HG02759 (cell line): ENCODE measurements around the gene TMEM101.
"Not testable (repeated sequence)": the region's sequence is repeated elsewhere in the genome, so short reads cannot be mapped to it uniquely, and the experiment has no call there.

Experiments used
- ATAC-seq: cut with Tn5 transposase; IDR thresholded peaks from one replicate; pipeline ENCODE4 v1.9.1; 2021; ENCODE audit warnings: mild to moderate bottlenecking, moderate library complexity; ENCODE audit not compliant: unreplicated experiment

Gene TMEM101

DNA sequence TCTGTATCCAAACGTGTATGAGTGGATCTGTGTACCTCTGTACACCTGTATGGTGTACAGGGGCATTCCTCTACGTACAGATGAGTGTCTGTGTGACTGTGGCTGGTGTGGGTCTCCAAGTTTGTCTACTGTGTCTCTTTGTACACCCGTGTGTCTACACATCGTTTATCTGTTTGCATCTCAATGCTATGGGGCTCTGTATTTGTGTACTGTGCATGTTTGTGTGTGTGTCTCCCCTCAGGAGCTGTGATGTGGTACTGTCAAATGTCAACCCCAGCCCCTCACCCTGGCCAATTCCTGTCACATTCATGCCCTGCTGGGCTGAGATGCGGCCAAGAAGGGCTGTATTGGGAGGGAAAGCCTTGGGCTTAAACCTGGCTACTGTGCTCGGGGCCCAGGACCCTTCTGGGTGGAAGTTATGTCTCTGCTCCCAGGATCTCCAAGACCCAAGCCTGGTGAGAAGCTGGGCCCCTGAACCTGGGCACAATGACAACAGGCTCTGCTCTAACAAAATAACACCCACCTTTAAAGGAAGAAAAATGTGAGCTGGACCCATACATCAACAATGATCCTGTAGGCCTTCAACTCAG is 13.8 kb downstream of the TMEM101 start:
- no peak for ATAC-seq

DNA sequence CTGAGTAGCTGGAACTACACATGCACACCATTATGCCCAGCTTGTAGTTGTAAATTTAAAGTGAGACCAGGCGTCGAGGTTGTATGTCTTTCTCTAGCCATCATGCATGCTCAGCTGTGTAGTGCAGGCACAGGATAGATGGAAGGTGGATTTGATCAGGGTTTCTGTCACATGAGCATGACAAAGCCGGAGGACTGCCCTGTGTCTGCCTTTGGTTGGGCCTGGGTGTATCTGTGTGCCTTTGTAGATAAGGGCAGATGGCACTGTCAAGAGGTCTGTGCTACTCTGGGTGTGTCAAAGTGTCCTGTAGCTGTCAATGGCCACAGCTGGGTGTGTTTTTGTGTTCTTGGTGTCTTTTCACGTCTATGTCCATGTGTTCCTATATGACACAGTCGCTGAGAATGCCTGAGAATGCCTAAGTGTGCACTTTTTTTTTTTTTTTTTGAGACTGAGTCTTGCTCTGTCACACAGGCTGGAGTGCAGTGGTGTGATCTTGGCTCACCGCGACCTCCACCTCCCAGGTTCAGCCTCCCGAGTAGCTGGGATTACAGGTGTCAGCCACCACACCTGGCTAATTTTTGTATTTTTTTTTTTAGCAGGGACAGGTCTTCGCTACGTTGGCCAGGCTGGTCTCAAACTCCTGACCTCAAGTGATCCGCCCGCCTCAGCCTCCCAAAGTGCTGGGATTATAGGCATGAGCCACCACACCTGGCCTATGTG is 14.5 kb downstream of the TMEM101 start:
- no peak for ATAC-seq

DNA sequence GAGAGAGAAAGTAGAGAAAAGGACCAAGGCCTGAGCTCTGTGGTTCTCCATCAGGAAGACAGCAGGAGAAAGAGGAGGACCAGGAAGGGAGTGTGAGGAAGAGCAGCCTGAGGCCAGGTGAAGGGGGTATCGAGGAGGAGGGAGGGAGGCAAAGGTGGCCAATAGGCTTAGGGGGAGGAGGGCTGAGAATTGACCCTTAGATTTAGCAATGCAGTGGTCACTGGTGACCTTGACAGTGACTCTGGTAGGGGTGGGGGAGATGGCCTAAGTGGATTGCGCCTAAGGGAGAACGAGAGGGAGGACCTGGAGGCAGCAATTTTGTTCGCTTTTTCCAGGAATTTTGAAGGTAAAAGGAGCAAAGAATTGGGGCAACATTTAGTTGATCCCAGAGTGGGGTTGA is 15.7 kb downstream of the TMEM101 start:
- ATAC-seq: no peak

DNA sequence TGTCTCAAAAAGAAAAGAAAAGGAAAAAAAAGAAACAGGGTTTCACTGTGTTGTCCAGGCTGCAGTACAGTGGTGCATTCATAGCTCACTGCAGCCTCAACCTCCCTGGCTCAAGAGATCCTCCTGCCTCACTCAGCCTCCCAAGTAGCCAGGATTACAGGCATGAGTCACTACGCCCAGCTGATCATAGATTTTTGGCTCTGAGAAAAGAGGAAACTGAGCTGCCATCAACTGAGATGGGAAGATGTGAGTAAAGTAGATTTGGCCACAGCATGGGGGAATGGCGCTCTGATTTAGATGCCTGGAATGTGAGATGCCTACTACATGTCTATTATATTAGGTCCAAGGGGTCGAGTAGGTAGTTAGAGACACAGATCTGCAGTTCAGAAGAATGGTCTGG is 16.2 kb downstream of the TMEM101 start:
- no peak for ATAC-seq

DNA sequence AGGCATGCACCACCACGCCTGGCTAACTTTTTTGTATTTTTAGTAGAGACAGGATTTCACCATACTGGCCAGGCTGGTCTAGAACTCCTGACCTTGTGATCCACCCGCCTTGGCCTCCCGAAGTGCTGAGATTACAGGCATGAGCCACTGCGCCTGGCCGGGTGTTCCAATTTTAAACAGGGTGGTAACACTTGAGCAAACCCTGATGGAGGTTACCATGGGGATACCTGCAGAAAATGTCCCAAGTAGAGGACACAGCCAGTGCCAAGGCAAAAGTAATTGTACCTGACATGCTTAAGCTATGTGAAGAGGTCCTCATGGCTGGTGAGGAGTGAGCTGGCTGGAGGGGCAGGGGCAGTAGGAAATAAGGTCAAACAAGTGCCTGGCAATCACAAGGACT is 17.6 kb downstream of the TMEM101 start:
- ATAC-seq: not testable (repeated sequence)

DNA sequence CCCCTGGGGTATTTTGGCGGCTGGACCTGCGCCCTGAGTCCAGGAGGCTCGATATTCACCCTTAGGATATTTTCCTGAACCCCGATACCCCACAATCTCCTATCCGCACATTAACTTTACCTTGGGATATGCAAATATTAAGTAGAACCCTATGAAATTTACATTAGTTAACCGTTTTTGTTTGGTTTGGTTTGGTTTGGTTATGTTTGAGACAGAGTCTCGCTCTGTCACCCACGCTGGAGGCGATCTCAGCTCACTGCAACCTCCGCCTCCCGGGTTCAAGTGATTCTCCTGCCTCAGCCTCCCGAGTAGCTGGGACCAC is 19.7 kb downstream of the TMEM101 start:
- no peak for ATAC-seq

DNA sequence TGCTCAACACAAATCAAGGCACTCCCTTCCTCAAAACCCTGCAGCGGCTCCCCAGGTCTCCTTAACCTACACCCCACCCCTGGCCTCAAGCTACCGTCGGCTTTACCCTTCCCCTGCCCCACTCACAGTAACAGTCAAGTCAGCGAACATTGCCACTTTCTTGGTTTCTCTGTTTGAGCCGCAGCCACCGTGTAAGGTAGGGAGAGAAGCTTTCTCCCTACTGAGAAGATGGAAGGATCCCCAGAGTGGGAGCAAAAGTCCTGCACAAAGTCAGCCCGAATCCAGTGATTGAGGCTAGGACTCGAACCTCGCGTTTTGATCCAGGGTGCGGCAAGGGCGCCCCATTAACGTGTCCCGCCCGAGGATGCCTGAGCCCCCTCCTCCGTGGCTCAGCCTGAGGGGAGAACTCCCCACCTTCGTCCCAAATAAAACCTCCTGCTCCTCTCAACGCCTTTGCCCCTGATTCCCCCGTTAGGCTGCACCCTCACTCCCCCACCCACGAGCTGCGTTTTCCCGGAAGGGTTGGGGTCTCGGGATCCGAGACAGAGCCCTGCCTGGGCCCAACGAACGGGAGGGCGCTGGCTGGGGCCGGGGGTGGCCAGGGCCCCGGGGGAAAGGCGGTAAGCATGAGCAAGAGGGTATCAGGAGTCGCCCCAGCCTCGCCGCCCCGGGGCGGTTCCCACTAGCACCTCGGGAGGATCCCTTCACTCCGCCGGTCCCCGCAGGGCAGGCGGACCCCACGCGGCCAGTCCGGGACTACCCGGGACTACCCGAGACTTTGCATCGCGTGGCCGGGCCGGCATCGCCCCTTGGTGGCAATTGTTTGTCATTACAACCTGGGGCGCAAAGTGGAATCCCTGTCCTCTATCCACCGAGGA is 20.3 kb downstream of the TMEM101 start:
- no peak for ATAC-seq

DNA sequence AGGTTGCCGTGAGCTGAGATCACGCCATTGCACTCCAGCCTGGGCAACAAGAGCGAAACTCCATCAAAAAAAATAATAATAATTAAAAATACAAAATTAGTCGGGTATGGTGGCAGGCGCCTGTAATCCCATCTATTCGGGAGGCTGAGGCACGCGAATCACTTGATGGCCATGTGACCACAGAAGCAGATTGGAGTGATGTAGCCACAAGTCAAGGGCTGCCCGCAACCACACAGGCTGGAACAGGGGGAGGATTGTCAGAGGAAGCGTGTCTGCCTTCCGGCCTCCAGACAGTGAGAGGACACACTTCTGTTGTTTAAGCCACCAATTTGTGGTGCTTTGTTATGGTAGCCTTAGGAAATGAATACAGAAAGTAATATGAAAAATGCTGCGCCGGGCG is 22.1 kb downstream of the TMEM101 start:
- ATAC-seq: no peak

DNA sequence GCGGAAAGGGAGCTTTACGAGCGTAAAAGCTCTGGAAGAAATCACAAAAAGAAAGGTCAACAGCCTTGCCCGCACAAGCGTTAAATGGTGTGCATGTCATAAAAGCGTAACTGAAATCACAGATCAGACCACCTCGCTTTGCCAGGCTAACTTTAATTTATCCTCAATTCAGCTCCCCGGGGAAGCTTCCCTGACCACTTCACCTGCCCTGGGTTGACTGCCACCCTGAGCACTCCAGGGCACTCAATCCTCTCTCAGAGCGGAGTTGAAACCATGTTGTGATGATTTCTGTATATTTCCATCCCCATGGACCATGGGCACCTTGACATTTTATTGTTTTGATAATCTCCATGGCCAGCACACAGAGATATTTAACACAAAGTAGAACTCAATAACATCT is 26.5 kb downstream of the TMEM101 start:
- ATAC-seq: no peak

DNA sequence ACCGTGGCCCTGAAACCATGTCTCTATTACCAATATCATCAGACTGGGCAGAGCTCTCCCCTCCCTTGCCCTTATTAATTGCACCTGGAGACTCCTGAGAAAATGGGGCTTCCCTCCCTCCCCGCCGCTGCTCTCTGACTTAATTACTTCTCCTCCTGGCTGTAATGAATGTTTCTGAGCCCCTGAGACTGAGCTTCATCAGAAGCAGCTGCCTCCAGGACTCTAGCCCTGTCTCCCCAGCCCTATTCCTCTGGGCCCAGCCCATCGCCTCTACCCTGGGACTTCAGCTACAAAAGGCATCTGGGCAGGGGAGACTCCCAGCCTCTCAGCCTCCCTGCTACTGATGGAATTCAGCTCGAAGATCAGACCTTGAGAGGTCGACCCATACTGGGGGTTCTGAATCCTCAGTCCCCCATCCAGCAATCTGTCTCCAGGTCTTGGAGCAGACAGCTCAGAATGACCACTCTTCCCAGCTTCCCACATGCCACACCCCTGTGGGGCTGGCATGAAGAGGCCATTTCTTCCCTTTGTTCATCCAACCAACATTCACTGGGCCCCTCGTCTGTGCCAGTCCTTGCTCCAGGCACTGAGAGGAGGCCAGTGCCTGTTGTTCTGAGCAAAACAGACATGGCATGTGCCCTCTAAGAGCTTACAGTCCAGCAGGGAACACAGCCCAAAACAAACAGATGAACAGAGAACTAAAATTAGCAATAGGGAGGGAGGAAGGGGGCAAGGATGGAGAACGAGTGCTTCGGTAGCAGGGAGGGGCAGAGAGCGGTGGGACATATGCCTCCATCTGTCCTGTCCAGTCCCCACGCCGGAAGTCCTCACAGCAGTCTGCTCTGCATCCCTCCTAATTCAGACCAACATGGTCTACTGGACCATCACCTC is 27.4 kb downstream of the TMEM101 start:
- no peak for ATAC-seq

DNA sequence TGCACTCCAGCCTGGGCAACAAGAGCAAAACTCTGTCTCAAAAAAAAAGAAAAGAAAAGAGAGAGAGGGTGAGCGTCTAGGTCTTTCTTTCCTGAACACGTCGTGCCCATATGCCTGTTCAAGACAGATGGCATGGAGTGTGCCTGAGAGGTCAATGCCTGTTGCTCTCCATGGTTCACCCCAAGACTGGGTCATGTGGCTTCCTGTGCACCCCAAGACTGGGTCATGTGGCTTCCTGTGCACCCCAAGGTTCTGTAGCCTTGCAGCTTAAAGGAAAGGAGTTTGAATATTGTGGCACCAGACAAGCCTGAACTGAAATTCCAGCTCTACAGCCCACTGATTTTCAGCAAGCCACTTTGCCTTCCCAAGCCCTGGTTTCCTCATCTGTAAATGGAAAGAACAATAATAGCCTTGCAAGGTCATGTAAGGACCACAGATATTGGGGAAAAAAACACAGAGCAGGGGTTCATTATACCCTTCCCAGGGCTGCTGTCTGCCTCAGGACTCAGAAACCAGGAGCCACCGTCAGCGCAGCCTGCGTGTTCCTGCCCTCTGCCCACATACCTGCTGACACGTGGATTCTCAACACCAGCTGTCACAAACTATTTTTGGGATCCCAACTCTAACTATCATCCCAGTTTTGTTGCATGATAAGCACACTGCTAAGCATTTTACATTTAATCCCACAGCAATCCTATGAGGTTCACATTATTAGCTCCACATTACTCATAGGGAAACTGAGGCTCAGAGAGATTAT is 28.4 kb downstream of the TMEM101 start:
- ATAC-seq: no peak

DNA sequence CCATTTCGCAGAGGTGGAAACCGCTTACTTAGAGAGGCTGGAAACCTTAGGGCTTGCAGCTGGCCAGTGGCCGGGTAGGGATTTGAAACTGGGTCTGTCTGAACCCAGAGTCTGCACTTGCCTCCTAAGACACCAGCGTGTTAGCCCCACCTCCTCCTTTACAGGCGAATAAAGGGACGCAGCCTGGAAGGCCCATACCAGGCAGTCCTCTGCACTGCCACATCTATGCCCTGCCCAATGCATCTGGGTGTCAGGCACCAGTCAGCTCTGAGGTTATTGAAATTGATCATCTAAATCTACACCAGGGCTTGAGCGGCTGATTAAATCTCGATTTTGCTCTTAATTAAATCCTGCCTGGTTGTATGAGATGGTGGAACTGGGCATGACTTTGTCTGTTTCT is 30.2 kb downstream of the TMEM101 start:
- no peak for ATAC-seq

DNA sequence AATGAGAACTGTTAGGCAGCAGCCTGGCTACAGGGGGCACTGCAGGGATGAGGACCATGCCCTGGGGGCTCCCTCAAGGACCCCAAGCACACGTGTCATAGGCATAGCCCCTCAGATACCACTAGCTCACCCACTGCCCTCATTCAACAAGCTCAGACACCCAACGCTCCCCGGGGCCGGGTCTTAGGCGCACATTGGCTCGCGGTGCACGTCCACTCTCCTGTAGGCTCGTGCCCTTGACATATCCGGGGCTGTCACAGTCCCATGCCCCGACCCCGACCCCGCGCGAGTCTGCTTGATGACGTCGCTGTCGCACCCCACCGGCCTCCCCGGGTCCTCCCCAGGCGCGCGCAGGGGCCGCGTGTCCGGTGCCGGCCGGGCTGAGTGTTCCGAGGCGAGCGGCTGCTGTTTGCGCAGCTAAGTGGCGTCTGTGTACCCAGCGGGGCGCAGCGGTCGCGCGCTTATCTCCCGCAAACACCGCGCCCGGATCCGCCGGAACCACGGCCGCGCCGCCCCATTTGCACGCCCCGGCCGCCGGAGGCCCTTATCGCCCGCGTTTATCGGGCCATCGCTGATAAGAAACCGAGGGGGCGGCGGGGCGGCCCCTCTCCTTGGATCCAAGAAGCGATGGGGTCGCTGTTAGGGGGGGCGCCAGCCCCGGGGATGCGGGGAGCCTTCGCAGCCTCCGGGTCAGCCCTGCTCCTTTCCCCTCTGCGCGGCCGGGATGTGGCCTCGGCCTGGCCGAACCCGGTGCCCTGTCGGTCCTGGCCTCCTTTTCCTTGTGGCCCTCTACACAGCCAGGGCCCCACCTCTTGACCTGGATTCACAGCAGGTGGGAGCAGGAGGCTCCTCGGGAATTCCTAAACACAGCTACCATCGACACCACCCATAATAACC is 31.0 kb downstream of the TMEM101 start:
- ATAC-seq: no peak

DNA sequence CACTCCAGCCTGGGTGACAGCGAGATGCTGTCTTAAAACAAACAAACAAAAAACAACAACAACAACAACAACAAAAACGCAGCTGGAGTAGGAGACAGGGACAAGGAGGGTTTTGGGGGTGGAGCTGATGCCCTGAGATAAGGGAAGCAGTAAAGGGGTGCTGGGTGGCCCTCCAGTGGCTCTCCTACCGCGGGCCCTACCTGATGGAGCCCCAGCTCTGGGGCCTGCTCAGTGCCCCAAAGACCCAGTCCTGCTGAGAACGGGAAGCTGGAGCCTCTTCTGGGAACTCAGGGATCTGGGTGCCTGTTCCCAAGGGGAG is 31.6 kb downstream of the TMEM101 start:
- ATAC-seq: no peak

DNA sequence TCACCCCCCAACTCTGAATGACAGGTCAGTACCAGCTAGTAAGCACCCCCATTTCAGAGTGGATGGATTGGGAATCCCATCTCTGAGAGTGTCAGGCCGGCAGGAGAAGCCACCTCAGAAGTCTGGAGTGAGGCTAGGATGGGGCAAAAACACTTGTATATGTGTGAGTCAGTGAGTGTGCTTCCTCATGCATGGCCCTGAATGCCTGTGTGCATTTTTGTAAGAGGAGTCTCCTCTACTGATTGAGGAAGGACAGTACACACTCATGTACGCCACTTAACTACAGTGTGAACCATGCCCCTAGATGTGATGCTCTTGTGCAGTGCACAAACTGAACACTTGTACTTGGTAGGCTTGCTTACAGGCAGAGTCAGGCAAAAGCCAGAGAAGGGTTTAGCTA is 32.6 kb downstream of the TMEM101 start:
- no peak for ATAC-seq

DNA sequence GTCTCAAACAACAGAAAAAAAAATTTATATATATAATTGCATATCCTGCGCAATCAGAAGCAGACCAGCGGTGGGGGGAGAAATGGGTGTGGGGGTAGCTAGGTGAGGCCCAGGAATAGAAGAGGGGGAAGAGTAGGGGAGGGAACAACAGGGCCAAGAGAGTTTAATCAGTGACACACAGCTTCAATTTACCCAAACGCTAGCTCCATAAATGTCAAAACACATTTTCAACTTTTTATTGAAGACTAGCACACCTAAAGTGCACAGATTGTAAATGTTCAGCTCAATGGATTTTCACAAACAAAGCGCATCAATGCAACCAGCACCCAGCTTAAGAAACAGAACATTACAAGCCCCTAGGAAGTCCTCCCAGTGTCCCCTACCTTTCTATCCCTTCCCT is 35.1 kb downstream of the TMEM101 start:
- no peak for ATAC-seq

DNA sequence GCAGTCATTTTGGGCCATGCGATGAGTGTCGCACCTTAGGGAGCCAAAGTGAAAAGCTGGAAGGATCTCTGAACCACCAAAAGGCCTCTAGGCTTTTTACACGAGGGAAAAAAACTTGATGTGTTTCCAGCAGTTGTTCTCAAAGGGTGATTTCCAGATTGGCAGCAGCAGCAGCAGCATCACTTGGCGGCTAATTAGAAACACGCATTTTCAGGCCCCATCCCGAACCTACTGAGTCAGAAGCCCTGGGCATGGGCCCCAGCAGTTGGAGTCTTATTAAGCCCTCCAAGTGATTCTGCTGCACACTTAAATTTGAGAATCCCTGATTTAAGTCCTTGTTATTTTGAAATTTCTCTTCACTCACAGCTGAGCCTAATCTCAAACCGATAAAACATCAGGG is 35.8 kb downstream of the TMEM101 start:
- no peak for ATAC-seq

DNA sequence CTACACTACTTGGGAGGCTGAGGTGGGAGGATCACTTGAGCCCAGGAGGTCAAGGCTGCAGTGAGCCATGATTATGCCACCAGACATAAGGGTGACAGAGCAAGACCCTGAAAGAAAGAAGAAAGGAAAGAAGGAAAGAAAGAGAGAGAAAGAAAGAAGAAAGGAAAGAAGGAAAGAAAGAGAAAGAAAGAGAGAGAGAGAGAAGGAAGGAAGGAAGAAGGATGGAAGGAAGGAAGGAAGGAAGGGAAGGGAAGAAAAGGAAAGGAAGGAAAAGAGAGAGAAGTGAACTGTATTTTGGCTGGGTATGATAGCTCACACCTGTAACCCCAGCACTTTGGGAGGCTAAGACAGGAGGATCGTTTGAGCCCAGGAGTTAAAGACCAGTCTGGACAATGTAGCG is 36.7 kb downstream of the TMEM101 start:
- no peak for ATAC-seq

DNA sequence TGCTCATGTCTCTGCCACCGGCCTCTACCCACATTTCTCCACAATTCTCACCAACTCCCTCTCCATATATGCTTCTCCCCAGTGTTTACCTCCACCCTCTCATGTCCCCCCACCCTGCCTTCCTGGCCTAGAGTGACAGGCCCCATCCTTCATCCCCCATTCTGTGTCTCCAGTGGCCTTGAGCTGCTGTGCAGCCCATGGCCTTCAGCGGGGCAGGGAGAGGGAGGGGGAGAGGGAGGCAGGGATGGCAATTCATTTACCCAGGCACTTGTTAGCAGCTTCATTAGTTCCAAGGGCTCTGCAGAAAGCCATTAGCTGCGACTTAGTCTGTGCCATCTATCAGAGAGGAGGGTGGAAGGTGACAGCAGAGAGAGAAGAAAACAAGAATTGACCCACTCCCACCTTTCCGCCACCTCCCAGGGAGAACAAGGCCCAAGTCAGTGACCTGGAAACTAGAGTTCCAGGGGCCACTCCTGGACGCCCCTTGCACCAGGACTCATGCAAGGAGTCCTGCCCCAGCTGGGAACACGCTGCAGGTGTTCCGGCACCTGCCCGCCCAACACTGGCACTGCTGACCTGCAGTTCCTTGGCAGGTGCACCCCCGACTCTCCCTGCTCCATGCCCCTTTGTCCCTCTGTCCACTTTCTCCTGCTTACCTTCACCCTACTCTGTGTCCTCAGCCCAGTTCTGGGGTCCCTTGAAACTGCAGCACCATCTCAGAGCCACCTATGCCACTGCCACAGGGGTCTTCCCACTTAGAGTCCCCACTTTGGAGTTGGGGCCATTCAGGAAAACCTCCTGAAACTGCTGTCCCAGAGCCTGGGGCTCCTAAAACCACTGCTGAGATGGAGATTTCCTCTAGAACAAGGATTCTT is 37.6 kb downstream of the TMEM101 start:
- ATAC-seq: no peak
